Sigmoid colon (tissue), 7 donors: Measurements from ENCODE around the gene PPP1R16B. TPM values are rescaled to one million over a fixed set of nuclear protein-coding genes. Genes with fewer than 3 reads are reported as not detected.

Experiments
- DNase-seq: peaks from one replicate; pipeline ENCODE4 v3.0.0-alpha.2; 2019
- H3K27ac ChIP-seq, 4 donors: fragments of 200-600 bp; sonication (generic); one replicate each; pipeline ENCODE4 v1.5.1; 2016 to 2019; ENCODE audit warnings: mild to moderate bottlenecking in 1 of 4
- H3K27me3 ChIP-seq, 3 donors: fragments of 200-600 bp; sonication (generic); one replicate each; pipeline ENCODE4 v1.5.1; 2019; ENCODE audit warnings: mild to moderate bottlenecking in 1 of 3
- H3K36me3 ChIP-seq, 4 donors: fragments of 200-600 bp; sonication (generic); one replicate each; pipeline ENCODE4 v1.5.1; 2016 to 2019
- H3K4me1 ChIP-seq, 4 donors: fragments of 200-600 bp; sonication (generic); one replicate each; pipeline ENCODE4 v1.5.1; 2017 to 2019
- H3K4me3 ChIP-seq, 4 donors: fragments of 200-600 bp; sonication (generic); one replicate each; pipeline ENCODE4 v1.5.1; 2017 to 2019; ENCODE audit warnings: mild to moderate bottlenecking in 2 of 4, moderate library complexity in 1 of 4
- H3K9me3 ChIP-seq, 4 donors: fragments of 200-600 bp in 3 of 4; sonication (generic) in 3 of 4; one replicate each; pipeline versions ENCODE4 v1.5.1 to v1.6.1; 2013 to 2019
- EP300 ChIP-seq, 4 donors: sonication (generic); formaldehyde crosslinking; IDR thresholded peaks; one replicate each; pipeline ENCODE4 v1.6.1; 2017; ENCODE audit warnings: antibody characterized with exemption in 4 of 4
- POLR2A ChIP-seq, 2 donors: fragments of 450-650 bp; IDR thresholded peaks; one replicate each; pipeline ENCODE4 v1.6.1; 2016; ENCODE audit warnings: antibody characterized with exemption in 2 of 2, mild to moderate bottlenecking in 2 of 2, moderate library complexity in 2 of 2
- POLR2AphosphoS5 ChIP-seq, 4 donors: sonication (generic); formaldehyde crosslinking; IDR thresholded peaks; one replicate each; pipeline ENCODE4 v1.6.1; 2017; ENCODE audit warnings: antibody characterized with exemption in 4 of 4
- WGBS, 2 donors: extraction: QIAGEN DNeasy Blood & Tissue Kit; methylation state at CpG; one replicate each; pipeline ENCODE4 v1.1.7; 2013; 5-methylcytosine and 5-hydroxymethylcytosine counted together
- intact Hi-C: fragments of 100-400 bp; cut with DNase I; formaldehyde crosslinking; loops from one replicate; pipeline ENCODE4 v1.15.1; 2023
- polyA plus RNA-seq, 3 donors: library from polyadenylated mRNA; stranded (reverse); fragments of 200-250 nt; gene quantifications; one replicate each; pipeline ENCODE4 v1.2.3, GENCODE V29; 2013
- total RNA-seq, 4 donors: library from RNA; depleted of rRNA; stranded (reverse); fragments of >200 nt; gene quantifications; one replicate each; pipeline ENCODE4 v1.1.0, GENCODE V29; 2016
- TF ChIP-seq, protein P1 (sequence below), 4 experiments: fragments of 450-650 bp in 3 of 4; fragments of 200-600 bp in 1 of 4; IDR thresholded peaks; one replicate each; pipeline ENCODE4 v1.5.1; 2016 to 2019; ENCODE audit warnings: antibody characterized with exemption in 4 of 4, mild to moderate bottlenecking in 3 of 4, moderate library complexity in 2 of 4
- donor health status: healthy with polysubstance abuse.
- donor health status: Bipolar disorder and iron deficiency.
- donor health status: healthy.

Gene PPP1R16B
- total and polyA plus RNA-seq, 7 donors, result 0.92 to 21.7 (median 3.6) TPM

DNA sequence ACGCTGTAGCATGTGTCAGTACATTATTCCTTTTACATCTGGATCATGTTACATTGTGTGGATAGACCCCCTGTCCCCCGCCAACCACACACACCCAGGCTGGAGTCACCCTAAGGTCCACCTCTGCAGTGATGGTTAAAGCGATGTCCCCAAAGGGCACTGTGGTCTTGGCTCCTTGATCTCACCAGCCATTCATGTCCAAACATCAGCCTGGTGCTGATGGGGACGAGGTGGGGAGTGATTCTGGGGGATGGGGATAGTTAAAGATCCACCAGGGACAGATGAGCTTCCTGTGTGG is 61.5 kb downstream of the PPP1R16B start:
- no peak for TF ChIP-seq EP300 (IDR thresholded peaks at IDR 0.05)
- TF ChIP-seq, protein P1, sequence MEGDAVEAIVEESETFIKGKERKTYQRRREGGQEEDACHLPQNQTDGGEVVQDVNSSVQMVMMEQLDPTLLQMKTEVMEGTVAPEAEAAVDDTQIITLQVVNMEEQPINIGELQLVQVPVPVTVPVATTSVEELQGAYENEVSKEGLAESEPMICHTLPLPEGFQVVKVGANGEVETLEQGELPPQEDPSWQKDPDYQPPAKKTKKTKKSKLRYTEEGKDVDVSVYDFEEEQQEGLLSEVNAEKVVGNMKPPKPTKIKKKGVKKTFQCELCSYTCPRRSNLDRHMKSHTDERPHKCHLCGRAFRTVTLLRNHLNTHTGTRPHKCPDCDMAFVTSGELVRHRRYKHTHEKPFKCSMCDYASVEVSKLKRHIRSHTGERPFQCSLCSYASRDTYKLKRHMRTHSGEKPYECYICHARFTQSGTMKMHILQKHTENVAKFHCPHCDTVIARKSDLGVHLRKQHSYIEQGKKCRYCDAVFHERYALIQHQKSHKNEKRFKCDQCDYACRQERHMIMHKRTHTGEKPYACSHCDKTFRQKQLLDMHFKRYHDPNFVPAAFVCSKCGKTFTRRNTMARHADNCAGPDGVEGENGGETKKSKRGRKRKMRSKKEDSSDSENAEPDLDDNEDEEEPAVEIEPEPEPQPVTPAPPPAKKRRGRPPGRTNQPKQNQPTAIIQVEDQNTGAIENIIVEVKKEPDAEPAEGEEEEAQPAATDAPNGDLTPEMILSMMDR (IDR thresholded peaks at IDR 0.05), result no peak
- no peak for TF ChIP-seq POLR2AphosphoS5 (IDR thresholded peaks at IDR 0.05)
- no peak for TF ChIP-seq POLR2A (IDR thresholded peaks at IDR 0.05)
- no peak for DNase-seq
- Histone ChIP-seq H3K27me3 (peaks cover 0 to 3% (median 0%) of the 10 kb centered on the region in 3 donors), H3K4me3 (no peak overlapping the region), H3K27ac (no peak overlapping the region), H3K36me3 (no peaks in the 10 kb centered on the region), H3K9me3 (no peaks in the 10 kb centered on the region), H3K4me1 (no peaks in the 10 kb centered on the region)
- 76 to 84% methylated on average over 4 of the region's 4 CpGs for WGBS, 2 donors
- intact Hi-C loops, result no loop called here

DNA sequence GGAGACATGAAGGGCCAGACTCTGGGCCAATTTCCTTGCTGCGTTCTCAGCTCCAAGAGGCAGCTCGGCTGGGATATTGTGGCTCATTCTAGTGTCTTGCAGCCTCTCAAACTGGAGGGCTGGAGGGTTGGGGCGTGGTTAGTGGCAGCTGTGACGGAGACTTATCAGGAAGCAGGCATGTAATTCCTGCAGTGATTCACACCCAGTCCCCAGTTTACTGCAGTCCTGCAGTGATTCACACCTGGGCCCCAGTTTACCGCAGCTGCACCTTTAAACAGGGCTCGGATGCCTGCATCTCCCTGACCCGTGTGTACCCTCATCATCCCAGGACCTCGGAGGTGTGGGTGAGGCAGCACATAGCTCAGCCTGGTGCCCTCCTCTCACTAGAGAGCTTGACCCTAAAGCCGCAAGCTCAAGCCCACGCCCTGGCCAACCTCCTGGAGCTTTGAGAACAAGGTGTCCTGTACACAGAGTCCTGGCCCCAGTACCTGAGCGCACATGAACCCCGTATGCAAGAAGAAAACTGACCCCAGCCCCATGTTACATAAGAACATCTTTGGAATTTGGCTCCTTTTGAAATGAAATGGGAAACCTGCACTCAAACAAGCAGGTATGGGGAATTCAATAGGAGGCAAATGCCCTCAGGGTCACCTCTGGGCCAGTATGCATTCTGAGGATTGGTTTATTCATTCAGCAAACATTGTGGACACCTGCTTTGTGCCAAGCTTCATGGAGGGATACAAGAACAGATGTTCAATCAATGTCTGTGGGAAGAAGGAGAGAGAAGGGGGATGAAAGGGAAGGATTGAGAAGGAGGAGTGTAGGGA is 65.4 kb downstream of the PPP1R16B start:
- 12 to 51% methylated on average over 12 of the region's 12 CpGs for WGBS, 2 donors
- H3K36me3 ChIP-seq, result no peaks in the 10 kb centered on the region
- no peaks in the 10 kb centered on the region for H3K4me1 ChIP-seq
- H3K9me3 ChIP-seq, result no peaks in the 10 kb centered on the region
- H3K27me3 ChIP-seq, result peaks cover 0 to 13% (median 0%) of the 10 kb centered on the region in 3 donors
- TF ChIP-seq POLR2AphosphoS5 (IDR thresholded peaks at IDR 0.05), result no peak
- no peak for TF ChIP-seq EP300 (IDR thresholded peaks at IDR 0.05)
- TF ChIP-seq, protein P1 (IDR thresholded peaks at IDR 0.05), result no peak
- no peak for TF ChIP-seq POLR2A (IDR thresholded peaks at IDR 0.05)
- H3K27ac ChIP-seq, result peak overlapping the region in 1 of 4 donors; percentile 28
- no peak overlapping the region for H3K4me3 ChIP-seq
- intact Hi-C loops, result no loop called here
- no peak for DNase-seq

DNA sequence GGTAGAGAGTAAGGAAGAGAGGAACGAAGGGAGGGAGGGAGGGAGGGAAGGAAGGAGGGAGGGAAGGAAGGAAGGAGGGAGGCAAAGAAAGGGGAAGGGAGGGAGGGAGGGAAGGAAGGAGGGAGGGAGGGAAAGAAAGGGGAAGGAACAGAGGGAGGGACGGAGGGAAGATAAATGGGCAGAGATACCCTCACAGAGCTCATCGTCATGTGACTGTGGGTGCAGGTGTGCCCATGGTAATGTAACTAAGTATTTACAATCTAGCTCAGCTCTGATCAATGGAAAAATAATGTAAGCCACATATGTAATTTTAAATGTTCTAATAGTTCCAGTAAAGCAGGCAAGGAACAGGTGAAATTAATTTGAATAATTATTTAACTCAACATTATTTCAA is 66.1 kb downstream of the PPP1R16B start:
- no peak for TF ChIP-seq POLR2AphosphoS5 (IDR thresholded peaks at IDR 0.05)
- TF ChIP-seq EP300 (IDR thresholded peaks at IDR 0.05), result no peak
- TF ChIP-seq POLR2A (IDR thresholded peaks at IDR 0.05), result no peak
- TF ChIP-seq, protein P1 (IDR thresholded peaks at IDR 0.05), result no peak
- intact Hi-C loops, result no loop called here
- Histone ChIP-seq H3K4me1 (no peaks in the 10 kb centered on the region), H3K36me3 (no peaks in the 10 kb centered on the region), H3K27me3 (peaks cover 0 to 13% (median 0%) of the 10 kb centered on the region in 3 donors), H3K4me3 (no peak overlapping the region), H3K9me3 (no peaks in the 10 kb centered on the region), H3K27ac (peak overlapping the region in 1 of 4 donors; percentile 28)
- no peak for DNase-seq
- WGBS, 2 donors, result 25 to 34% methylated on average over 3 of the region's 3 CpGs

DNA sequence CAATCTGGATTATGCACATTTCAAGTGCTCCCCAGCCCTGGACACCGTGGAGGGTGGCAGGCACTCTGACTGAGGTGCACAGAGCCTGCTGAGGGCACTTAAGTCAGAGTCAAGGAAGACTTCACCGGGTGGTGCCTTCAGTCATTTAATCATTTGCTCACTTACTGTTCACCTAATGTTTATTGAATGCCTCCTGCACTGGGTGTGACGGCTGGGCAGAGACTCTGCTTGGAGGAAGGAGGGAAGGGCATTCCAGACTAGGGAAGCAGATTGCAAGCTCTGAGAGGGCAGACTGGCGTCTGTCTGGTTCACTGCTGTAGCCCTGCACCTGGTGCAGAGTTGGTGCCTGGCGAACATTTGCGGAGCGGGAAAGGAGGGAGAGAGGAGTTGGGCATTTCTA is 66.5 kb downstream of the PPP1R16B start:
- Histone ChIP-seq H3K27me3 (peaks cover 0 to 13% (median 0%) of the 10 kb centered on the region in 3 donors), H3K36me3 (no peaks in the 10 kb centered on the region), H3K27ac (no peak overlapping the region), H3K4me1 (no peaks in the 10 kb centered on the region), H3K9me3 (no peaks in the 10 kb centered on the region), H3K4me3 (no peak overlapping the region)
- DNase-seq, result no peak
- 24 to 66% methylated on average over 7 of the region's 7 CpGs for WGBS, 2 donors
- intact Hi-C loops, result no loop called here
- TF ChIP-seq POLR2AphosphoS5 (IDR thresholded peaks at IDR 0.05) (no peak), POLR2A (IDR thresholded peaks at IDR 0.05) (no peak), EP300 (IDR thresholded peaks at IDR 0.05) (no peak)
- TF ChIP-seq, protein P1 (IDR thresholded peaks at IDR 0.05), result no peak
